GM23338 (cell line): ENCODE measurements around the gene FGFR2. TPM values are rescaled to one million over a fixed set of nuclear protein-coding genes. Genes with fewer than 3 reads are reported as not detected.
A peak's percentile ranks its signal among the peaks of the same experiment; 100 is the strongest.

Experiments
- ATAC-seq: fragments of 200-7000 bp; cut with Tn5 transposase; 3 replicates; pipeline ENCODE4 v1.9.1; 2020
- DNase-seq: peaks from one replicate; pipeline ENCODE4 v3.0.0-alpha.2; 2015; ENCODE audit warnings: low spot score
- H2AFZ ChIP-seq: fragments of 200-600 bp; sonication (generic); 2 replicates; pipeline ENCODE4 v1.8.0; 2016; ENCODE audit warnings: antibody characterized with exemption, mild to moderate bottlenecking, moderate library complexity
- H3F3A ChIP-seq: fragments of 200-600 bp; sonication (generic); replicated peaks from 2 replicates; pipeline ENCODE4 v1.8.0; 2017; ENCODE audit warnings: antibody characterized with exemption, mixed run types, low read depth
- H3K27ac ChIP-seq: fragments of 200-600 bp; sonication (generic); 2 replicates; pipeline ENCODE4 v1.6.1; 2016; ENCODE audit warnings: low read depth
- H3K27me3 ChIP-seq: fragments of 200-600 bp; sonication (generic); 2 replicates; pipeline ENCODE4 v1.8.0; 2016; ENCODE audit warnings: mild to moderate bottlenecking, mixed run types, moderate library complexity; ENCODE audit not compliant: insufficient read depth
- H3K36me3 ChIP-seq: fragments of 200-600 bp; sonication (generic); 2 replicates; pipeline ENCODE4 v1.8.0; 2016; ENCODE audit warnings: mild to moderate bottlenecking; ENCODE audit not compliant: insufficient read depth
- H3K4me1 ChIP-seq: fragments of 200-600 bp; sonication (generic); 2 replicates; pipeline ENCODE4 v1.8.0; 2016; ENCODE audit warnings: mild to moderate bottlenecking, moderate library complexity; ENCODE audit not compliant: insufficient read depth
- H3K4me2 ChIP-seq: fragments of 200-600 bp; sonication (generic); 2 replicates; pipeline ENCODE4 v1.7.1; 2017; ENCODE audit warnings: mixed run types
- H3K4me3 ChIP-seq: fragments of 200-600 bp; sonication (generic); 2 replicates; pipeline ENCODE4 v1.6.1; 2016; ENCODE audit warnings: mixed run types
- H3K79me2 ChIP-seq: fragments of 200-600 bp; sonication (generic); replicated peaks from 2 replicates; pipeline ENCODE4 v1.8.0; 2017; ENCODE audit warnings: mild to moderate bottlenecking; ENCODE audit not compliant: insufficient read depth
- H3K9me2 ChIP-seq: fragments of 200-600 bp; sonication (generic); 2 replicates; pipeline ENCODE4 v1.8.0; 2017; ENCODE audit not compliant: insufficient read depth
- H4K20me1 ChIP-seq: fragments of 200-600 bp; sonication (generic); replicated peaks from 2 replicates; pipeline ENCODE4 v1.8.0; 2017; ENCODE audit warnings: mild to moderate bottlenecking; ENCODE audit not compliant: insufficient read depth
- H3K27ac Mint-ChIP-seq: 2 replicates; pipeline ENCODE4 v1.8.0; 2020; ENCODE audit warnings: inconsistent platforms, mild to moderate bottlenecking, moderate library complexity, mixed read lengths
- H3K27me3 Mint-ChIP-seq: 3 replicates; pipeline ENCODE4 v1.8.0; 2022; ENCODE audit warnings: low read depth, mild to moderate bottlenecking, moderate library complexity, mixed read lengths, inconsistent platforms; ENCODE audit not compliant: insufficient read depth, poor library complexity
- H3K36me3 Mint-ChIP-seq: 3 replicates; pipeline ENCODE4 v1.8.0; 2021; ENCODE audit warnings: low read depth, mild to moderate bottlenecking, inconsistent platforms, moderate library complexity, mixed read lengths
- H3K4me1 Mint-ChIP-seq: 3 replicates; pipeline ENCODE4 v1.8.0; 2020; ENCODE audit warnings: mild to moderate bottlenecking, inconsistent platforms, mixed read lengths
- H3K4me3 Mint-ChIP-seq: 3 replicates; pipeline ENCODE4 v1.8.0; 2021; ENCODE audit warnings: moderate library complexity, mild to moderate bottlenecking, inconsistent platforms, mixed read lengths
- H3K9me3 Mint-ChIP-seq: 3 replicates; pipeline ENCODE4 v1.8.0; 2020; ENCODE audit warnings: moderate library complexity, mild to moderate bottlenecking, inconsistent platforms, mixed read lengths
- CREB1 ChIP-seq: fragments of 250-450 bp; sonication (Bioruptor Pico); IDR thresholded peaks from 2 replicates; pipeline ENCODE4 v1.5.0; 2020; ENCODE audit warnings: low read depth, mild to moderate bottlenecking, moderate library complexity
- CTCF ChIP-seq, 2 experiments: fragments of 200-600 bp in 1 of 2; sonication (generic) in 1 of 2; conservative IDR thresholded peaks; 2 replicates each; pipeline versions ENCODE4 v1.5.1 to v1.6.1; 2016 to 2017; ENCODE audit warnings: antibody characterized with exemption in 2 of 2, low read depth in 2 of 2, mild to moderate bottlenecking in 2 of 2, moderate library complexity in 1 of 2
- EZH2 ChIP-seq: fragments of 200-600 bp; sonication (generic); IDR thresholded peaks from one replicate; pipeline ENCODE4 v1.8.0; 2017; ENCODE audit warnings: antibody characterized with exemption, mild to moderate bottlenecking, low read depth; ENCODE audit not compliant: unreplicated experiment
- EZH2phosphoT487 ChIP-seq: fragments of 200-600 bp; sonication (generic); IDR thresholded peaks from one replicate; pipeline ENCODE4 v1.8.1; 2018; ENCODE audit warnings: antibody characterized with exemption; ENCODE audit not compliant: unreplicated experiment
- JUNB ChIP-seq: IDR thresholded peaks from one replicate; pipeline ENCODE4 v1.6.1; 2016; ENCODE audit warnings: antibody characterized with exemption; ENCODE audit not compliant: unreplicated experiment
- NANOG ChIP-seq: IDR thresholded peaks from 2 replicates; pipeline ENCODE4 v1.6.1; 2016; ENCODE audit warnings: antibody characterized with exemption, borderline replicate concordance
- ZNF114 ChIP-seq: fragments of 250-450 bp; sonication (Bioruptor Pico); IDR thresholded peaks from 2 replicates; pipeline ENCODE4 v1.5.0; 2020; ENCODE audit warnings: mild to moderate bottlenecking, moderate library complexity
- ZNF462 ChIP-seq: fragments of 250-450 bp; sonication (Bioruptor Pico); IDR thresholded peaks from 2 replicates; pipeline ENCODE4 v1.5.0; 2020; ENCODE audit warnings: mild to moderate bottlenecking, moderate library complexity
- polyA plus RNA-seq: library from polyadenylated mRNA; unstranded; fragments of >200 nt; fragmentation: Nextera tagmentation; extraction: Ambion mirVana; gene quantifications from 2 replicates; pipeline ENCODE4 v1.2.1, GENCODE V29; 2016
- total RNA-seq: library from RNA; depleted of rRNA; stranded (reverse); fragments of >200 nt; shearing (Covaris generic); gene quantifications from 2 replicates; pipeline ENCODE4 v1.2.3, GENCODE V29; 2014

Gene FGFR2
- total and polyA plus RNA-seq, 2 experiments from 2014 or later = 31.1 to 106 TPM

- TF ChIP-seq ZNF462 (no peak), CTCF (conservative IDR thresholded peaks at IDR 0.05; ENCODE audit: low read depth in 2 of 2) (no peak), JUNB (no peak), ZNF114 (CRISPR knock-in tag) (no peak)
These were observed 103.9 kb downstream of the FGFR2 start (continued) for GRCh38 chr10:121494296-121494695.

- Mint-ChIP-seq H3K27me3 (peaks cover 3% of the 10 kb centered on the region), H3K9me3 (no peaks in the 10 kb centered on the region; the same call in 2 of the 3 replicates), H3K4me3 (no peak overlapping the region), H3K4me1 (peaks cover 22% of the 10 kb centered on the region), H3K36me3 (peaks cover 93% of the 10 kb centered on the region), H3K27ac (peak overlapping the region; percentile 88)
- Histone ChIP-seq H2AFZ (no peak overlapping the region), H3K4me1 (no peaks in the 10 kb centered on the region), H3K27me3 (no peaks in the 10 kb centered on the region), H4K20me1 (0 out of 2 replicates have a peak, but pooled peaks cover 8% of the 10 kb centered on the region), H3K9me2 (no peaks in the 10 kb centered on the region), H3K4me2 (no peak overlapping the region), H3K4me3 (no peak overlapping the region), H3K79me2 (peaks cover 49% of the 10 kb centered on the region), H3K36me3 (peaks cover 29% of the 10 kb centered on the region), H3F3A (no peaks in the 10 kb centered on the region), H3K27ac (no peak overlapping the region)
- ATAC-seq (no peak), DNase-seq (no peak)
- TF ChIP-seq EZH2phosphoT487 (no peak), NANOG (no peak), CTCF (conservative IDR thresholded peaks at IDR 0.05; ENCODE audit: low read depth in 2 of 2) (no peak), CREB1 (CRISPR knock-in tag) (no peak), EZH2 (no peak)
These were observed 104.7 kb downstream of the FGFR2 start for GRCh38 chr10:121493521-121493920.
